Measurements from ENCODE around the gene WWC1. TPM values are rescaled to one million over a fixed set of nuclear protein-coding genes. Genes with fewer than 3 reads are reported as not detected.
A peak's percentile ranks its signal among the peaks of the same experiment; 100 is the strongest.

The WWC1 gene
- total RNA-seq, 1 donor from 2014 or later = 32.8 TPM

GRCh38 chr5:168486136-168486879 is 194.9 kb downstream of the WWC1 start, which contains the start of gene RARS1:
TSS of gene RARS1 (plus strand) at chr5:168486471. CDS start at chr5:168486499, 28 bp downstream.
- Mint-ChIP-seq H3K27ac (peak within 1 kb of the TSS; percentile 94), H3K9me3 (no peaks in the 10 kb centered on the region), H3K4me1 (peaks cover 19% of the 10 kb centered on the region), H3K4me3 (peak within 1 kb of the TSS; percentile 100), H3K36me3 (peaks cover 17% of the 10 kb centered on the region), H3K27me3 (ENCODE audit: low read depth) (no peaks in the 10 kb centered on the region)
- peak; percentile 87 to 93 for DNase-seq (ENCODE audit: low spot score in 2 of 2, unreplicated experiment in 2 of 2)
- TF ChIP-seq CTCF (IDR thresholded peaks at IDR 0.05; ENCODE audit: unreplicated experiment) = peak; percentile 87

GRCh38 chr5:168489059-168489458 is 197.6 kb downstream of the WWC1 start:
- Mint-ChIP-seq H3K36me3 (peaks cover 28% of the 10 kb centered on the region), H3K9me3 (no peaks in the 10 kb centered on the region), H3K4me3 (no peak overlapping the region)

GRCh38 chr5:168494057-168494555 is 202.7 kb downstream of the WWC1 start:
- H3K36me3 Mint-ChIP-seq = peaks cover 48% of the 10 kb centered on the region
- no peak overlapping the region for H3K27ac Mint-ChIP-seq
- H3K9me3 Mint-ChIP-seq = no peaks in the 10 kb centered on the region
- no peak overlapping the region for H3K4me3 Mint-ChIP-seq
- H3K4me1 Mint-ChIP-seq = no peaks in the 10 kb centered on the region
- no peak for DNase-seq (ENCODE audit: low spot score in 2 of 2, unreplicated experiment in 2 of 2)
- no peak for TF ChIP-seq CTCF (IDR thresholded peaks at IDR 0.05; ENCODE audit: unreplicated experiment)
- no peaks in the 10 kb centered on the region for H3K27me3 Mint-ChIP-seq (ENCODE audit: low read depth)

More at GRCh38 chr5:168489059-168489458, 197.6 kb downstream of the WWC1 start:
- Mint-ChIP-seq H3K27ac (no peak overlapping the region), H3K4me1 (peaks cover 13% of the 10 kb centered on the region), H3K27me3 (ENCODE audit: low read depth) (no peaks in the 10 kb centered on the region)
- no peak for TF ChIP-seq CTCF (IDR thresholded peaks at IDR 0.05; ENCODE audit: unreplicated experiment)
- no peak for DNase-seq (ENCODE audit: low spot score in 2 of 2, unreplicated experiment in 2 of 2)

GRCh38 chr5:168502563-168503237 is 211.3 kb downstream of the WWC1 start:
- H3K36me3 Mint-ChIP-seq = peaks cover 42% of the 10 kb centered on the region
- H3K4me3 Mint-ChIP-seq = no peak overlapping the region
- no peaks in the 10 kb centered on the region for H3K9me3 Mint-ChIP-seq
- no peak overlapping the region for H3K27ac Mint-ChIP-seq
- TF ChIP-seq CTCF (IDR thresholded peaks at IDR 0.05; ENCODE audit: unreplicated experiment) = no peak
- H3K4me1 Mint-ChIP-seq = no peaks in the 10 kb centered on the region
- no peak for DNase-seq (ENCODE audit: low spot score in 2 of 2, unreplicated experiment in 2 of 2)
- H3K27me3 Mint-ChIP-seq (ENCODE audit: low read depth) = no peaks in the 10 kb centered on the region

- Mint-ChIP-seq H3K4me1 (no peaks in the 10 kb centered on the region), H3K27me3 (ENCODE audit: low read depth) (no peaks in the 10 kb centered on the region), H3K27ac (no peak overlapping the region), H3K9me3 (peaks cover 41% of the 10 kb centered on the region), H3K36me3 (peaks cover 78% of the 10 kb centered on the region), H3K4me3 (no peak overlapping the region)
- no peak for TF ChIP-seq CTCF (IDR thresholded peaks at IDR 0.05; ENCODE audit: unreplicated experiment)
- no peak for DNase-seq (ENCODE audit: low spot score in 2 of 2, unreplicated experiment in 2 of 2)
These were observed 222.5 kb downstream of the WWC1 start for GRCh38 chr5:168513861-168514428.

Other genes starting within 250 kb of the WWC1 start
- gene RARS1, start 194.8 kb downstream of the WWC1 start, total RNA-seq = 93.9 to 104 TPM (median 98.2 TPM) in 3 replicates
- gene FBLL1, start 237.7 kb downstream of the WWC1 start, total RNA-seq = 0.80 to 0.95 TPM (median 0.81 TPM) in 3 replicates

All from mesothelial cell of epicardium (in vitro differentiated cells).